ENCODE measurements around the gene PNPT1. TPM values are rescaled to one million over a fixed set of nuclear protein-coding genes. Genes with fewer than 3 reads are reported as not detected.

The PNPT1 gene
- total RNA-seq, 1 experiment from 2014 or later, result 33.4 TPM

DNA sequence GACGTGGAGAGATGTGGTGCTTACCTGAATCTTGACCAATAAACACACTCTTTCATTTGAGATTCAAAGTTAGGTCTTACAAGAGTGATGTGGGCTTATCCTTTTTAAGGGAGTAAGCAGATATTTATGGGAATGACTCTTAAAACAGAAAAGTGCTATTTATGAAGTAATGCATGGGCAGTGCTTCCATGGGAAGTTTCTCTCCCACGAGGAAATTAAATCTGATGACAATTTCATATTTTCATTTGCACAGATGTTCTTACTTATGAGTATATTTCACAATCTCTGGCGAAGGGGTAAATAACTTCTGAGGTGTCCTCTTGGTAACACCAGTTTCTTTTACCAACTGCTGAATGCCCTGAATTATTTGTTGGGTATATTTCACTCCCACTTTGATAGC, 21.0 kb downstream of the PNPT1 start:
- Histone ChIP-seq H2BK15ac (ENCODE audit: low read depth, low read length) (no peak overlapping the region), H3K9me3 (ENCODE audit: control insufficient read depth, low read depth, low read length) (no peaks in the 10 kb centered on the region), H3K56ac (ENCODE audit: insufficient read length, low read depth, low read length) (no peak overlapping the region), H3K79me2 (ENCODE audit: insufficient read depth, low read length) (no peaks in the 10 kb centered on the region), H3K27me3 (ENCODE audit: insufficient read depth, low read length) (no peaks in the 10 kb centered on the region), H3T11ph (ENCODE audit: low read length) (no peak overlapping the region), H2BK5ac (ENCODE audit: insufficient read length, low read length) (no peak overlapping the region), H3K23me2 (ENCODE audit: insufficient read length, low read depth, low read length, poor library complexity, severe bottlenecking) (no peaks in the 10 kb centered on the region), H2BK120ac (ENCODE audit: low read depth, low read length, poor library complexity, severe bottlenecking) (no peak overlapping the region), H2AK5ac (ENCODE audit: insufficient read length, low read length) (no peak overlapping the region), H2BK20ac (ENCODE audit: low read depth, low read length, poor library complexity, severe bottlenecking) (no peak overlapping the region), H4K91ac (ENCODE audit: insufficient read length, low read depth, low read length) (no peak overlapping the region), H2AFZ (ENCODE audit: low read length) (no peak overlapping the region), H2BK12ac (ENCODE audit: insufficient read length, low read depth, low read length) (no peak overlapping the region), H3K14ac (ENCODE audit: insufficient read depth, low read length) (no peak overlapping the region), H3K18ac (ENCODE audit: insufficient read length, low read depth, low read length) (no peak overlapping the region), H3K4me2 (ENCODE audit: insufficient read depth, insufficient read length, low read length) (no peak overlapping the region), H4K8ac (replicated peaks; ENCODE audit: insufficient read length, low read depth, low read length) (no peak overlapping the region), H4K20me1 (ENCODE audit: control insufficient read depth, insufficient read depth, insufficient read length) (no peaks in the 10 kb centered on the region), H3K4me1 (ENCODE audit: insufficient read depth, low read length) (no peaks in the 10 kb centered on the region), H3K23ac (ENCODE audit: insufficient read length, low read depth, low read length) (no peak overlapping the region), H3K4ac (ENCODE audit: low read depth, low read length) (no peak overlapping the region), H4K5ac (ENCODE audit: insufficient read length, low read depth, low read length) (no peak overlapping the region), H3K9ac (ENCODE audit: extremely low read depth, insufficient read length, low read length) (no peak overlapping the region), H3K79me1 (ENCODE audit: insufficient read depth, low read depth, low read length, poor library complexity, severe bottlenecking) (no peaks in the 10 kb centered on the region), H3K27ac (ENCODE audit: insufficient read length, low read depth, low read length) (no peak overlapping the region)
- TF ChIP-seq, protein P1, sequence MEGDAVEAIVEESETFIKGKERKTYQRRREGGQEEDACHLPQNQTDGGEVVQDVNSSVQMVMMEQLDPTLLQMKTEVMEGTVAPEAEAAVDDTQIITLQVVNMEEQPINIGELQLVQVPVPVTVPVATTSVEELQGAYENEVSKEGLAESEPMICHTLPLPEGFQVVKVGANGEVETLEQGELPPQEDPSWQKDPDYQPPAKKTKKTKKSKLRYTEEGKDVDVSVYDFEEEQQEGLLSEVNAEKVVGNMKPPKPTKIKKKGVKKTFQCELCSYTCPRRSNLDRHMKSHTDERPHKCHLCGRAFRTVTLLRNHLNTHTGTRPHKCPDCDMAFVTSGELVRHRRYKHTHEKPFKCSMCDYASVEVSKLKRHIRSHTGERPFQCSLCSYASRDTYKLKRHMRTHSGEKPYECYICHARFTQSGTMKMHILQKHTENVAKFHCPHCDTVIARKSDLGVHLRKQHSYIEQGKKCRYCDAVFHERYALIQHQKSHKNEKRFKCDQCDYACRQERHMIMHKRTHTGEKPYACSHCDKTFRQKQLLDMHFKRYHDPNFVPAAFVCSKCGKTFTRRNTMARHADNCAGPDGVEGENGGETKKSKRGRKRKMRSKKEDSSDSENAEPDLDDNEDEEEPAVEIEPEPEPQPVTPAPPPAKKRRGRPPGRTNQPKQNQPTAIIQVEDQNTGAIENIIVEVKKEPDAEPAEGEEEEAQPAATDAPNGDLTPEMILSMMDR (conservative IDR thresholded peaks at IDR 0.05), result no peak
- Mint-ChIP-seq H3K9me3 (no peaks in the 10 kb centered on the region), H3K27me3 (ENCODE audit: low read depth) (no peaks in the 10 kb centered on the region), H3K4me1 (no peaks in the 10 kb centered on the region), H3K4me3 (no peak overlapping the region), H3K27ac (no peak overlapping the region), H3K36me3 (ENCODE audit: insufficient read depth in 1 of 3, low read depth in 3 of 3) (peaks cover 13 to 46% (median 44%) of the 10 kb centered on the region in 3 experiments)
- no peak for DNase-seq
- no CpG with 5 or more reads among the region's 3 CpGs for WGBS (ENCODE audit: extremely low coverage, insufficient read length, low lambda C conversion rate)

Measured in H9 (cell line).